Stimulated activated CD8-positive, alpha-beta memory T cell treated with anti-CD3 and anti-CD28 coated beads, Interleukin-15, amount 100 ng/mL, for 4 hours (primary cell): ENCODE results near the gene CNTLN.
"Not testable (repeated sequence)": the region's sequence is repeated elsewhere in the genome, so short reads cannot be mapped to it uniquely, and the experiment has no call there.

ENCODE experiments used
- DNase-seq, 2 donors: peaks; one replicate each; pipeline ENCODE4 v3.0.0-alpha.2; 2020; ENCODE audit warnings: low read depth in 2 of 2

CNTLN gene

DNA sequence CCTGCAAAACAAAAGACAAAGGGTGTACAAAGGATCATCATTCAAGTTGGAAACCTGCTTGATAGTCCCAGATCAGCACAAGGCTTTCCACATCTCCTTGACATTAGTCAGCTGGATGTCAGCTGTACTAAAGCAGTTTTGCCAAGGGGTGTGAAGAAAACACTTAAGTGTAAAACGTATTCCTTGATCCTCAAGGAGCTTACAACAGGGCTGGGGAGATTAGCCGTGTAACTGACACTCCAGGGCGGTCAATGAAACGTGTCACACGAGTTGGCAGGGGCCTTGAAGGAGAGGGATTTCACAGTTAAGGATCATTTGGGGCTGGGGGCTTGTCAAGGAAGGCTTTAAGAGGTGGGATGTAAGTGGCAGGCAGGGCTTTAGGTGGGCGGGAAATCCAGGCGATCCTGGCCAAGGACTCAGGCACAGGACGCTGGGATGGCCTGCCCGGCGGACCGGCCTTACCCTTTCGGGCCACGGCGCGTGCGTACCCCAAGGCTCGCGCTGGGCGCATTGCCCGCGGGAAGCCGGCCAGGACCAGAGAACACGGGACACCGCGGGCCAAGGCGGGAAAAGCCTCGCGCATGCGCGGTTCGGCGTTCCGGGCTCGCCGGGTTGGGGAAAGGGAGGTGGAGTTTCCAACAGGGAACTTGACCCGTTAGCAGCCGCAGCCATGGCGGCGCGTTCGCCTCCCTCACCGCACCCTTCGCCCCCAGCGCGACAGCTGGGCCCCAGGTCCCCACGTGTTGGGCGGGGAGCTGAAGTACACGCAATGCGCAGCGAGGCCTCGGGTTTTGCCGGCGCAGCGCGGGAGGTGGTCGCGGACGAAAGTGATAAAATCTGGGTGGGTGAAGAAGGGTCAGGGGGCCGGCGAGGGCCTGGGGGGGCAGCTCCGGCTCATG is at the start of gene CNTLN:
TSS of gene CNTLN (plus strand) at position 645 of the 899 bp plus-strand sequence. CDS start at position 671, 26 bp downstream.
- DNase-seq, result peak; percentile 1 to 30

GRCh38 chr9:17088566-17088965 is 46.3 kb upstream of the CNTLN start:
- DNase-seq, result no peak

DNA sequence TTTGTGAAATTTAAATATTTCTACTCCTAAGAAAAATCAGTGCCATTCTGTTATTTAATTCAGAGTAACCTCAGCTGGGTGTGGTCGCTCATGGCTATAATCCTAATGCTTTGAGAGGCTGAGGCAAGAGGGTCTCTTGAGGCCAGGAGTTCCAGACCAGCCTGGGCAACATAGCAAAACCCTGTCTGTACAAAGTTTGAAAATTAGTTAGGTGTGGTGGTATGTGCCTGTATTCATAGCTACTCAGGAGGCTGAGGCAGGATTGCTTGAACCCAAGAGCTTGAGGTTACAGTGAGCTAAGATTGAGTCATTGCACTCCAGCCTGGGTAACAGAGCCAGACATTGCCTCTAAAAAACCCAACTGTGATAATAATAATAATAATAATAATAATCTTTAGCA is 44.8 kb upstream of the CNTLN start:
- DNase-seq, result no peak

- DNase-seq, result no peak
These were observed 18.4 kb upstream of the CNTLN start for GRCh38 chr9:17116400-17116837.

GRCh38 chr9:17117372-17117771 is 17.5 kb upstream of the CNTLN start:
- DNase-seq, result no peak

- no peak for DNase-seq
These were observed 14.6 kb upstream of the CNTLN start for GRCh38 chr9:17120203-17120602.

DNA sequence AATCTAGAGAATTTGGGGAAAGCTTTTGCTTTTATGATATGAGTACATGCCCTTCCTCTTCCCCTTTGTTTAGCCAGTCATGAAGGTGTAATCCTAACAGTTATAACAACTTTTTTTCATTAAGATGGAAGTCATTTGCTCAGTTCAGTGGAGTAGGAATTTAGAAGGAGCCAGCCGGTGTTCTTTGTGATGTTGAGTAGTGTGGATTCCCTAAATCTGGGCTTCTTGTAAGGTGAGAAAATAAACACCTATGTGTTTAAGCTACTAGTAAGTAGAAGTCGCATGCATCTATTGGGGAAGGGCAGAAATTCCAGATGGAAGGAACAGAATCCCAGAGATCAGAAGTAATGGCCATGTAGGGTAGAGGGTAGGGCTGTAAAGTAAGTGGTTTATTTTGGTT is 13.6 kb upstream of the CNTLN start:
- no peak for DNase-seq

DNA sequence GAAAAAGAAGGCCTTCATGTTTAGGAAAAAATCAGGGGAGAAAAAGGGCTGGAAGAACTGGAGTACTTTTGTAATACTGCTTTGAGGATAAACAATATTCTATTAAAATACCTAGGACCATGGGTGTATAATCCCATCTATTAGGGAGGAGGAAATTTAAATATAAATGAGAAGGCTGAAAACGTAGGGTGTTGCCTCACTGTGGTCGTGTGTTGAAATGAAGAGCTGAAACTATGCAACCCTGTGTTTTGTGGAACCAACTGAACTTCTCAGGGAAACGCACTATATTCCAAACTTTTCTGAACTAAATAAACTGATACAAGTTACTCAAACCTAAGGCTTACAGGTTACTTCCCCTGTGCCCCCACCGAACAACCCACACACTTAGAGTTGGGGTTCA is 4.5 kb upstream of the CNTLN start:
- no peak for DNase-seq

DNA sequence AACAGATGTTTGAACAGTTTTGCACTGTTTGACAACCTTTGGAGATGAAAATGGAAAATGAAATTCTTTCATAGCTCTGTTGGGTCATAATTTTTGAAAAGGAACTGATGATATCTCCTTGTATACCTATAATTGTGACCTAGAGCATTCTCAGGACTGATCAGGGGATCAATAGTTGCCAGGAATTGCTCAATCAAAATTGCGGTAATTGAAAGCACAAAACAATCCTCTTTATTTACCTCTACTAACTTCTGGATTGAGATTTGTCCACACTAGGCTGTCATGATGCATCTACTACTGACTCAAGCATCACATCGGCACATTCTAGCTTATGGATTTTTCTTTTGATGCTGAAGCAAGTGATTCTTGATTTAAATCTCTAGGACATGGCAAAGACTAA is 4.1 kb upstream of the CNTLN start:
- no peak for DNase-seq

DNA sequence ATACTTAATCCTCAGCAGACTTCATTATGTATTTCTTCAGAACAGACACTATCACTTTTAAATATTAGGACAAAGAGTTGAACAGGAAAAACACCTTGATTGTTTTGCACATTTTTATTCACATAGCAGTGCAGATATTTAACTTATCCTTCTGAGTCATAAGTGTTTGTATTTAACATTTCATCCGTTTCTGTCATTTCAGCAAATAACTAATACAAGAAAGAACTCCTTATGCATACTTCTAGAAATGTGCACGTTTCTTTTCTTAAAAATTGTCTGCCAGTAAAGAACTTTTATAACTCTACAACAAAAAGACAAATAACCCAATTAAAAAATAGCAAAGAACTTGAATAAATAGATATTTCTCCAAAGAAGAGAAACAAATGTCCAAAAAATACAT is 3.3 kb upstream of the CNTLN start:
- DNase-seq, result no peak

GRCh38 chr9:17135295-17136160 is 688 bp downstream of the CNTLN start:
- DNase-seq, result no peak

- DNase-seq, result no peak
These were observed 2.7 kb downstream of the CNTLN start for GRCh38 chr9:17137566-17137965.

DNA sequence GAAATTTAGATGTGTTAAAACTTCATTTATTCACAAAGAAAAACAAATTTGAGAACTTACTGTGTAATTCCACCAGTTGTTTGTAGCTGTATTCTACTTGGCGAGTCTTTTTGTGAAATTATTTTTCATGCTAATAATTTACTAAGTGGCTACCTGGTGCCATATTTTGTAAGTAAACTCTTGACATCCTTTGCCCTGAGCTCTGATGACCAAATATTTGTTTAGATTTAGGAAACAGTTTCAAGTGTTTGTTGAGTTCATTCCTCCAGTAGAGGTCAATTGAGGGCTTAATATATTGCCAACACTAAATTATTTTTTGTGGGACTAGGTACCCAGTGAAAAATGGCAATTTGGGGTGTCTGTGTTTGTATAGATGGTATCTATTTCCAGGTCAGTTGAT is 3.7 kb downstream of the CNTLN start:
- no peak for DNase-seq

DNA sequence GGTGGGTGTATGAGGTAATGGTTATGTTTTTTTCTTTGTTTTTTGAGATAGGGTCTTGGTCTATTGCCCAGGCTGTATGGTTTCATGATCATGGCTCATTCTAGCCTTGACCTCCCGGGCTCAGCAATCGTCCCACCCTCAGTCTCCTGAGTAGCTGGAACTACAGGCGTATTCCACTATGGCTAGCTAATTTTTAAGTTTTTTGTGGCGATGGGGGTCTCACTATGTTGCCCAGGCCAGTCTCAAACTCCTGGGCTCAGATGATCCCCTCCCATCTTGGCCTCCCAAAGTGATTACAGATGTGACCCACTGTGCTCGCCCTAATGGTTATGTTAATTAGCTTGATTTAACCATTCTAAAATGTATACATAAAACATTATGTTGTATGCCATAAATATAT is 5.6 kb downstream of the CNTLN start:
- DNase-seq, result no peak

DNA sequence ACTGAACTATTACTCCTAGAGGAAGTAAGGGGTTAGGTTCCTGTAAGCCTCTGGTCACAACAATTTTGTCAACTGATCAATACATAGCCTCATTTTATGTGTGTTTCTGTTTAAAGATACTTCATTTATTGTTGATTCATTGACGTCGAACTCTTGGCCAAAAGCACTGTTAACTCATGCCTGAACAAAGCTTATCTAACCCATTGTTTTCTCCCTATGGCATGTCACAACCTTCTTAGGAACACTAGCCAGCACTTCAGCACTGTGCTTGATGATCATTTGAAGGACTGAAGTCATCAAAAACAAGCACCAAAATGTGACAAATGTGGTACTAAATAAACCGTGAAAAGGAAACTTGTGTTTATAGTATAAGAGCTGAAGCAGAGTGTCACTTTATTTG is 13.5 kb downstream of the CNTLN start:
- DNase-seq, result no peak

DNA sequence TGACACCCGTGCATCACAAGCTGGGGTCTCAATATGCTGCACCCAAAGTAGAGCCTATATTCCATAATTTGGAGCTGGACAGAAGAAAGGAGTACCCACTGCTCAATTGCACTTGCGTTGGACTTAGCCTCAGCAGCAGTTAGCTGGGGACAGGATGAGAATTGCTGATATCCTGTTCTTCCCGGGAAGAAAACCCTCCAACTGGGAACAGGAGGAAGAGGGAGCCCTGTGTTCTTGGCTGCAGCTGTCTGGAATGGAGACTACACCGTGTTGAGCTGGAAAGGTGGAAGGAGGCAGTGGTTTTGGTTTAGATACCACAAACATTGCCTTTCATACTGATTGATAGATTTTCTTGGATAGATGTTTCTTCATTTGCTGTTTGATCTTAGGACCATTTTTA is 24.6 kb downstream of the CNTLN start:
- DNase-seq, result no peak

DNA sequence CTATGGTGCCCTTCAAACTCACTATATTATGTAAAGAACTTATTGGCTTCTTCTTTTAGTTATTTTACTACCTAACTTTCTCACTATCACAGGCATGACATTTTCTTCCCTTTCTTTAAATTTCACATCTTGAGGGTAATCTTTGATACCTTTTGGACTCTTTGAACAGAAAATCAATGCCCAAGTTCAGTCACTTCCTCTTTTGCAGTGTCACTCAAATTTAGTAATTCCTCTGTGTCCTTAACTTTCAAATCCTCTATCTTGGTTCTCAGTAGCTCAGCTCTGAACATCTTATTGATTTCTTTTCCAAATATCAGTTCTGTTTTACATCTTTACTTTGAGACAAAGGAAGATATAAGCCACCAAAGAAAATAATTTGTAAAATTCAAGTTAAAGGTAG is 25.5 kb downstream of the CNTLN start:
- no peak for DNase-seq

- DNase-seq, result no peak
These were observed 30.9 kb downstream of the CNTLN start for GRCh38 chr9:17165764-17166163.

DNA sequence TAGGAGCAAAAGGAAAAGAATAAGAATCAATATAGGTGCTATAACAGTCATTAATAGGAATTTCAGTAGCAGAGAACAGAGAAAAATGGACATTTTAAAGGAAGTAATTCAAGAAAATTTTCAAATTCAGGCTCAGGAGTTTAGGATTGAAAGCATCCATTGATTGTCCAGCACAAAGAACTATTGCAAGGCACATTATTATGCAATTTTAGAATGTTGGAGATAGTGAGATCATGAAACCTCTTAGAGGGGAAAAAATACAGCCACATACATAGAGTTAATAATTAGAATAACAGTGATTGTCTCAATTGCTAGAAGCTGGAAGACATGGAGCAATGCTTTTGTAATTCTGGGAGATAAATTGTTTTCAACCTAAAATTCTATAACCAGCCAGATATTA is 31.5 kb downstream of the CNTLN start:
- DNase-seq, result no peak

GRCh38 chr9:17171309-17172094 is 36.7 kb downstream of the CNTLN start:
- no peak for DNase-seq

GRCh38 chr9:17177496-17177895 is 42.7 kb downstream of the CNTLN start:
- not testable (repeated sequence) for DNase-seq

DNA sequence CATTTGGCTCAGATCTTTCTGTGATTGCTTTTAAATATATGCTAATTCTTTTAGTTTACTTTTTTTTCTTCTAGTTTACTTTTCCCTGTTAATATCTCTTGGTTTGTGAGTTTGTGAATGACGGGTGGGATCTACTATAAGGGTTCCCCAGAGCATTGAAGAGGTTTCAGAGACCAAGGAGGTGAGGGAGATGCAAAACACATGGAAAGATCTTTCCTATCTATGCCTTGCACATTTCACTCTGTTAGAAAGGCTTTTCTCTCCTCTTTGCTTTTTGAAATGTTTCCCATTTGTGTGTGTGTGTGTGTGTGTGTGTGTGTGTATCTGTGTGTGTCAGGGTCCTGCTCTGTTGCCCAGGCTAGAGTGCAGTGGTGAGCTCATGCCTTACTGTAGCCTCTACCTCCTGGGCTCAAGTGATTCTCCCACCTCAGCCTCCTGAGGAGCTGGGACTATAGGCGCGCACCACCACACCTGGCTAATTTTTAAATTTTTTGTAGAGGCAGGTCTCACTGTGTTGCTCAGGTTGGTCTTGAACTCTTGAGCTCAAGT is 50.7 kb downstream of the CNTLN start:
- DNase-seq, result no peak
